GM21737 (cell line): ENCODE data around the gene ZNF184.
"Not testable (repeated sequence)": the region's sequence is repeated elsewhere in the genome, so short reads cannot be mapped to it uniquely, and the experiment has no call there.

Experiments used
- ATAC-seq: cut with Tn5 transposase; IDR thresholded peaks from one replicate; pipeline ENCODE4 v1.9.1; 2021; ENCODE audit warnings: mild to moderate bottlenecking, moderate library complexity; ENCODE audit not compliant: unreplicated experiment

Gene ZNF184

DNA sequence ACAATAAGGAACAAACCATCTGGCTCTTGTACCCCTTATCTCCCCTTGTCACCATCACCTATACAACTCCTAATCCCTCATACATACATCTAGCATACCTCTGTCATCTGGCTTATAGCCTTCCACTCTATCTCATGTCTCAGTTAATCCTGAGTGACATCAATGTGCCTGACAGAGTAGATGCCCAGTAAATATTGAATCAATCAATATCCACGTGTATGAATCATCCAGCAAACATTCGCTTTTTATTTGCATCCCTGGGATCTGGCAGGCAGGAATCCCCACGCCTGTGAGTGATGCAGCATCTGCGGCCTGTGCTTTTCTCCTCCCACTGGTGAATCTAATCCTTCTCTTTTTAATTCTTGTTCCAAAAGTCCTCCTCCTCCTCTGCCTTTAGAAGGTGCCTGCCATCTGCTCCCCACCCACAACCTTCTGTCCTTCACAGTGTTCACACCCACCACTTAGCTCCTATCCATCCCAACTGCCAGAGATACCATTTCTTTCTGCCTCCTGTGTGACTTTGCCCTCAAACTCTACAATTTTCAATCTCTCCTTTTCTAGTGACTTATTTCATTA is 46.8 kb downstream of the ZNF184 start:
- no peak for ATAC-seq

DNA sequence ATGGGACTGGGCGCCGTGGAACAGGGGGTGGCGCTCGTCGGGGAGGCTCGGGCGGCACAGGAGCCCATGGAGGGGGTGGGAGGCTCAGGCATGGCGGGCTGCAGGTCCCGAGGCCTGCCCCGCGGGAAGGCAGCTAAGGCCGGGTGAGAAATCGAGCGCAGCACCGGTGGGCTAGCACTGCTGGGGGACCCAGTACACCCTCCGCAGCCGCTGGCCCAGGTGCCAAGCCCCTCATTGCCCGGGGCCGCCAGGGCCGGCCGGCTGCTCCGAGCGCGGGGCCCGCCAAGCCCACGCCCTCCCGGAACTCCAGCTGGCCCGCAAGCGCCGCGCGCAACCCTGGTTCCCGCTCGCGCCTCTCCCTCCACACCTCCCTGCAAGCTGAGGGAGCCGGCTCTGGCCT is 48.1 kb downstream of the ZNF184 start:
- ATAC-seq = not testable (repeated sequence)

DNA sequence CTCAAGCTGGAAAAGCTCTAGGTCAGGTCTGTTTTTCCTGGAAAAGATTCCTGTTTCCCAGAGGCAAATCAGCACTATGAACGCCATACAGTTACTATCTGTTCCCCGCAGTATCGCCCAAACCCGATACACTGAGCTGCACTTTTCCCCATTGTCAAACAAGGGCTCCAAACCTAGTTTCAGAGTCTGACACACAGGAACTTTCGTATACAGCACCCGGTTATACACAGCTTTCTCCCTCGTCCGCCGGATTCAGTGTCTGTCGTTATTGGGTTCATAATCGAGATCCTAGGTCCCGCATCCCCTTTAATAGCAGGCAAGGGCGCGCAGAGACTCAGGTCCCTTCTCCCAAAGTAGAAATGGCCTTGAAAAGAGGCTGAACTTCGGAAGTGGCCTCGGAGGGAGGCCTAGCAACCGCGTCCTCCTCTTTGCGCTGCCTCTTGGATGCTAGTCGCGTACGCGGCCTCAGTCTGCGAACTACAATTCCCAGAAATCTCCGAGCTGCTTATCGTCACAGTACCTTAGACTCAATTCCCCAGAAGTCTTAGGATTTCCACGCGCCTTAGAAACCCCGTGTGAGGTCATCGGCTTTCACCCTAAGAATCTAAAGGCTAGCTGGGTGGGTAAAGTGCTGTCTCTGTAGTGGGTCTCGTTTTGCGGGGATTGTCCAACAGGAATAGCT is 50.1 kb downstream of the ZNF184 start:
- no peak for ATAC-seq

DNA sequence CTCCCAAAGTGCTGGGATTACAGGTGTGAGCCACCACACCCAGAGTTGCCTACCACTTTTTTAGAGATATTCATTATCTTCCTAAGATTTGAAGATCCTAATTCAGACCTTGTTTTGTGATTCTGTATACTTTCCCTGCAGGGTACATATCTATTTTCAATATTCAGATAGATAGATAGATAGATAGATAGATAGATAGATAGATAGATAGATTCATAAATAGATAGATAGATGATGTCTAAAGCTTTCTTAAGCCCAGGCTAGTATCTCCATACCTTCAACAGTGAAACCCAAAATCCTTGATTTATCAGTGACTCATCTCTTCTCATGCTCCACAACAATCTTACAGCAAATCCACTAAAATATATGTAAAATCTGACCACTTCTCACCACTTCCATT is 53.5 kb downstream of the ZNF184 start:
- no peak for ATAC-seq

DNA sequence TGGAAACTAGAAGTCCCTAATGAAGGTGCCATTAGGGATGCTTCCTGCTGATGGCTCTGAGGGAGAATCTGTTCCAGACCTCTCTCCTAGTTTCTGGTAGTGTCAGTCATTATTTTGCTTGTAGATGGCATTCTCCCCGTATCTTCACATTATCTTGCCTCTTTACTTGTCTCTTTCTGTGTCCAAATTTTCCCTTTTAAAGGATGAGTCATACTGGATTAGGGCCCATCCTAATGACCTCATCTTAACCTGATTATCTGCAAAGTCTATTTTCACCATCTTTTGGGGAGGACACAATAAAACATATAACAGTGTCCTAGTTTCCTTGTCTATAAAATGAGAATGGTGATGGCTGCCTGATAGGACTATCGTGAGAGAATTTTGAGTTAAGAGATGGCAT is 57.0 kb downstream of the ZNF184 start:
- no peak for ATAC-seq

DNA sequence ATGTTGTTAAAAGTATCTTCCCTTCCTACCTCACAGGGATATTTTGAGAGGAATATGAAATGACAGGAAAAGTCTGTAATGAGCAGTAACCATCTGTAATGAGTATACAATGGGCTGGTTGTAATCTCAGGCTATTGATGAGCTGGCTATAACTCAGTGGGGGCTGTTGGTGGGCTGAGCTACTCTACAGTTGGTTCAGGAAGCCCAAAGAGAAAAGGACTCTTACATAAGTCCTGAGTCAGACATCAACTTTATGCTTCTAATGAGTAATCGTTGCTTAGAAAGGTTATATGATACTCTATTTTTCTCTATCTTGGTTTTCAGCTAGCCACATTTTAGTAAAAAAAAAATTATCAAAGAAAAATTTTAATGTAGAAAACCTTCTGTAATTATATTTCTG is 57.9 kb downstream of the ZNF184 start:
- ATAC-seq = no peak

DNA sequence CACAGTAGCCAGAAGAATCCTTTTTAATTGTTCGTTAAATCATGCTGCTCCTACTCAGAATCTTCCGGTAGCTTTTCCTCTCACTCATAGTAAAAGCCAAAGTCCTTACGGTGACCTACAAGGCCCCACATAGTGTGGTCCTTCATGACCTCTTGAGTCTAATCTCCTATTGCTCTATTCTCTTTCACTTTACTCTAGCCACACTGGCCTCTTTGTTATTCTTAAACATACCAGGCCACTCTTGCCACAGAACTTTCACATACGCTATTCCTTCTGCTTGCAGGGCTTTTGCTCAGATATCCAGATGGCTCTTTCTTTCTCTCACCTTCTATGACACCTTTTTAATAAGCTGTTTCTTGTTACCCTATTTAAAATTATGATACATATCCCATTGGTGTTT is 58.6 kb downstream of the ZNF184 start:
- no peak for ATAC-seq

DNA sequence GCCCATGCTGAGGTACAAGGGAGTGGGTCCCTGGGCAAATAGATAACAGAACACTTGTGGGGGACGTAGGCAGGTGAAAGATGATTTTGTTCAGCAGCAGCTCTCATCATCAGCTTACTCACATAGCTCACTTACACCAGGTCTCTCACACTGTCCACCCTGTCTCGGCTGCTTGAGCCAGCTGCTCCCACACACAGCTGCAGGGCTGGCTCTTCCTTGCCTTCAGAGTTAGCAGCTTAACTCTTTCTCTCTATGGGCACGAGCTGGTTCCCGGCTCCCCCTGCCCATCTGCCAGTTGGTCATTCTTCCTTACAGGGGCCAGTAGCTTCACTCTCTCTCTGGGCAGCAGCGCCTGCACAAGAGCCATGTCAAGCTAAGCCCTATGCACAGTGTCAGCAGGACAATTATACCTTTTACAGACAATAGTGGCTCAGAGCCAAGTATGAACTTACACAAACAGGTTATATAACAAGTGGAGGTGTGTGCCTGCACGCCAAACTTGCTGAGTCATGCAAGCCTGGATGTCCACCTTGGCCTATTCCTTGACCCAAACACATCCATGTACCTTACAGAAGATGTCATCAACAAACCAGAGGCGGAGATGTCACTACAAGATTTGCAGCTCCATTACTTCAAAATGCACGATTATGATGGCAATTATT is 65.6 kb downstream of the ZNF184 start:
- no peak for ATAC-seq

DNA sequence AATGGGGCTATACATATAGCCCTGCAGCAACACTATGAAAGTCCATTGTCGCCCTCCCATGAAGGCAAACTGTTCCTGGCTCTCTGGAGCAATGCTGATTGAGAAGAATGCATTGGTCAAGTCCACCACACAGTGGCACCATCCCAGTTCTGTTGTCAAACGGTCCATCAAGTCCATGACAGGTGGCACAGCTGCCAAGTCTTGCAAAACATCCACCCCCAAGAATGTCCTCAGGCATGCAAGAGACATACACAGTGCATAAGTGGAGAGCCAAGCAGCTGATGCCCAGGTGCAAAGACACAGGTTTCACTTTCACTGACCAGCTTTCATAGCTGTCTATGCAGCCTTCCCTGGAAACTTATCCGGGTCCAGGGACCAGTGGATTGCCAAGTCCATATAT is 66.8 kb downstream of the ZNF184 start:
- ATAC-seq = no peak

DNA sequence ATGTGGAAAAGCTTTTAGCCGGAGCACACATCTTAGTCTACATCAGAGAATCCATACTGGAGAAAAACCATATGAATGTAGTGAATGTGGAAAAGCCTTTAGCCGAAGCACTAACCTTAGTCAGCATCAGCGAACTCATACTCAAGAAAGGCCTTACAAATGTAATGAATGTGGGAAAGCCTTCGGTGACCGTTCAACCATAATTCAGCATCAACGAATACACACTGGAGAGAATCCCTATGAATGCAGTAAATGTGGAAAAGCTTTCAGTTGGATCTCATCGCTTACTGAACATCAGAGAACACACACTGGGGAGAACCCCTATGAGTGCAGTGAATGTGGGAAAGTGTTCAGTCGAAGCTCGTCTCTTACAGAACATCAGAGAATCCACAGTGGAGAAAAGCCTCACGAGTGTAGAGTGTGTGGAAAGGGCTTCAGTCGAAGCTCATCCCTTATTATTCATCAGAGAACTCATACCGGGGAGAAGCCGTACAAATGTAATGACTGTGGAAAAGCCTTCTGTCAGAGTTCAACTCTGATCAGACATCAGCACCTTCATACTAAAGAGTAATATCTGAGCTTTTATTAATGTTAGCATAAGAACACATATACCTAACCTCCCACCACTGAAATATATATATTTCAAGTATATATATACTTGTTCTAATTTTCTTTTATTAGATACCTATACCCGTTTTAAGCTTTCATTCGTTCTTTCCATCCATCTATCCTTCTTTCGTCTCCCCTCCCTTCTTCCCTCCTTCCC is 71.8 kb downstream of the ZNF184 start:
- no peak for ATAC-seq
